ENCODE data around the gene CDK2AP2.

CDK2AP2 gene

DNA sequence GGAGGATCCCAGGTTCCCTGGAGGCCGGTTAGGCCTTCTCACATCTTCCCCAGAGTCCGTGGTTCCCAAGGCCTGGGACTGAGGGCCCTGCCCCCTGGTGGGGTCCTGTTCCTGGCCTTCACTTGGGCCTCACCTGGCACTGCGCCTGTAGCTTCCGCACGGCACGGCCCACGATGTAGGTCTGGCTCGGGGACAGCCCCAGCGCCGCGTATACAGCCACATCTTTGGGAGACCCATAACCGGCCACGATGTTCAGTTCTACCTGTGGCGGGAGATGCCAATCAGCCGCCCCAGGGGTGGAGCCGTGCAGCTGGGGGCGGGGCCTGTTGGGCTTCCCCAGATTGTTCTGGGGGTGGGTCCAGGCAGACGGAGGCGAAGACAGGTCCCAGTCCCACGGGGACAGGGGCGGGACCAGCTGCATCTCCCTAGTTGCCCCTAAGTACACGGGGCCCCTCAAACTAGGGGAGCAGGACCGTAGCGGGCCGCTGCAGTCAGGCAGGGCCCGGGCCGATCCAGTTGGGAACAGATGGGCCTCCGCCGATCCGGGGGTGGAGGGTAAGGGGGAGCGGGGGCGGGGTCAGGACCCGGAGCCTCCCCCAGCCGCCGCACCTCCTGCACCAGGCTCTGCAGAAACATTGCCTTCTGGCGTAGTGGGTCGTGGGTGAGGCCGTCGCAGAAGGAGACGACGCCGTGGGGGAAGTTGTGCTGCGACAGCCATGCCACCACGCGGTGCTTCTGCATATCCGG lies 15.0 kb downstream of the CDK2AP2 start:
- H3K4me3 ChIP-seq (ENCODE audit: low read depth, low read length), result no peak overlapping the region
- TF ChIP-seq, protein P1, sequence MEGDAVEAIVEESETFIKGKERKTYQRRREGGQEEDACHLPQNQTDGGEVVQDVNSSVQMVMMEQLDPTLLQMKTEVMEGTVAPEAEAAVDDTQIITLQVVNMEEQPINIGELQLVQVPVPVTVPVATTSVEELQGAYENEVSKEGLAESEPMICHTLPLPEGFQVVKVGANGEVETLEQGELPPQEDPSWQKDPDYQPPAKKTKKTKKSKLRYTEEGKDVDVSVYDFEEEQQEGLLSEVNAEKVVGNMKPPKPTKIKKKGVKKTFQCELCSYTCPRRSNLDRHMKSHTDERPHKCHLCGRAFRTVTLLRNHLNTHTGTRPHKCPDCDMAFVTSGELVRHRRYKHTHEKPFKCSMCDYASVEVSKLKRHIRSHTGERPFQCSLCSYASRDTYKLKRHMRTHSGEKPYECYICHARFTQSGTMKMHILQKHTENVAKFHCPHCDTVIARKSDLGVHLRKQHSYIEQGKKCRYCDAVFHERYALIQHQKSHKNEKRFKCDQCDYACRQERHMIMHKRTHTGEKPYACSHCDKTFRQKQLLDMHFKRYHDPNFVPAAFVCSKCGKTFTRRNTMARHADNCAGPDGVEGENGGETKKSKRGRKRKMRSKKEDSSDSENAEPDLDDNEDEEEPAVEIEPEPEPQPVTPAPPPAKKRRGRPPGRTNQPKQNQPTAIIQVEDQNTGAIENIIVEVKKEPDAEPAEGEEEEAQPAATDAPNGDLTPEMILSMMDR (IDR thresholded peaks at IDR 0.05; ENCODE audit: low read depth, low read length, missing control alignments), result no peak
- no peak for DNase-seq (ENCODE audit: low read depth)

DNA sequence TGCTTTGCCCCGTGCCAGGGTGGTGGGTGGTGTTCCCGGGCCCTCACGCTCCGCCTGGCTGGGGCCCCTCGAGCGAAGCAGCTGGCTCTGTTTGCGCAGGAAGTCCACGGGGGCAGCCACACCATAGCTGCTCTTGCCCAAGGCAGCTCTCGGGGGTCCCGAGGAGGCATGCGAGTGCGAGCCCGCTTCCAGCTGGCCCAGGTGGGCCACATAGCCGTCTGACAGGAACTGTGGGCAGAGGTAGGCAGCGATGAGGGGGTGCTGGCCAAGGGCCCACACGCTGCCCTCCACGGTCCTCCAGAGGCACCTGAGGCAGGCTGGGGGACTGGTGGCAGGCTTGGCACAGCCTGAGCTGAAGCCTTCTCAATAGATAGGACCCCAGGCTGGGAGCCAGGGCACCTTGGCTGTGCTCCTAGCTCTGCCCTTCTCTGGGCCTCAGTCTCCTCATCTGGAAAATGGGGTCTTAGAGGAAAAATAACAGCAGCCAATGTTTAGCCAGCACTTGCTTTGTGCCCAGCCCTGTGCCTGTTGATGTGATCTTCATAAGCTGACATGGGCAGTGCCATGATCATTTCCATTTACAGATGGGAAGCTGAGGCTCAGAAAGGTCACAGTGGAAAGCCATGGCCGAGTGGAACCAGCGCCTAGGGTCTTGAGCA lies 15.8 kb downstream of the CDK2AP2 start:
- no peak overlapping the region for H3K4me3 ChIP-seq (ENCODE audit: low read depth, low read length)
- no peak for DNase-seq (ENCODE audit: low read depth)
- TF ChIP-seq, protein P1 (IDR thresholded peaks at IDR 0.05; ENCODE audit: low read depth, low read length, missing control alignments), result no peak

DNA sequence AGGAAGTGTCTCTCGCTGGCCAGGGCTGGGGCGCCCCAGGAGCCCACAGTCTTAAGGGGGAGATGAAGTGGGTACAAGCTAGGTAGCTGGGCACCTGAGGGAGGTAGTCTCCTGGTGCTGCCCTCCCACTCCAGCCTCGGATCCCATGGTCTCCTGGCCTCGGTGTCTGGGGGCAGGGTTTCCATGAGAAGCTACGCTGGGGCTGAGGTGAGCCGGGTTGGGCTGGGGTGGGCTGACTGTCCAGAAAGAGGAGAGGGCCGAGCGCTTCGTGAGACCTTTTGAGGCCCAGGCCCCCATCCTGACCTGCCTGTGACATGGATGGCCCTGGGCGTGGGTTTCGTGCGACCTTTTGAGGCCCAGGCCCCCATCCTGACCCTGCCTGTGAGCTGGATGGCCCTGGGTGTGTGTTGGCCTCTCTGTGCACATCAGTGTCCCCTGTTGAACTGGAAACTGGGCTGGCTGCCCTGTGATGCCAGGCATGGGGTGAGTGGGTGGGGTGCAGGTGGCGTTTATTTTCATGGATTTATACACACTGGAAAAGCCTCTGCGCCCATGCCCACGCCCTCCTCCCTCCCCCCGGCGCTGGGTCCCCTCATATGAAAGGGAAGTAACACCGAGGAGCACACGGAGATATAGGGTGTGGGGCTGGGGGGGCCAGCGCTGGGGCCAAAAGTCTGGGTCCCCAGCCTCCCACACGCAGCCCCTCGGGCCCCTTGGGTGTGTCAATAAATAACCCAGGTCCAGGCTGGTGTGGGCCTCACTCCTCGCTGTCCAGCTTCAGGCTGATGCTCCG lies 16.5 kb downstream of the CDK2AP2 start:
- TF ChIP-seq, protein P1 (IDR thresholded peaks at IDR 0.05; ENCODE audit: low read depth, low read length, missing control alignments), result no peak
- DNase-seq (ENCODE audit: low read depth), result no peak
- no peak overlapping the region for H3K4me3 ChIP-seq (ENCODE audit: low read depth, low read length)

DNA sequence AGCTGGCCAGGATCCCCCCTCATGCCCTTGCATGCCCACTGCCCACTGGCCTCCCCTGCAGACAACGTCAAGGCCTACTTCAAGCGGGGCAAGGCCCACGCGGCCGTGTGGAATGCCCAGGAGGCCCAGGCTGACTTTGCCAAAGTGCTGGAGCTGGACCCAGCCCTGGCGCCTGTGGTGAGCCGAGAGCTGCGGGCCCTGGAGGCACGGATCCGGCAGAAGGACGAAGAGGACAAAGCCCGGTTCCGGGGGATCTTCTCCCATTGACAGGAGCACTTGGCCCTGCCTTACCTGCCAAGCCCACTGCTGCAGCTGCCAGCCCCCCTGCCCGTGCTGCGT lies 17.3 kb downstream of the CDK2AP2 start:
- TF ChIP-seq, protein P1 (IDR thresholded peaks at IDR 0.05; ENCODE audit: low read depth, low read length, missing control alignments), result no peak
- no peak for DNase-seq (ENCODE audit: low read depth)
- no peak overlapping the region for H3K4me3 ChIP-seq (ENCODE audit: low read depth, low read length)

DNA sequence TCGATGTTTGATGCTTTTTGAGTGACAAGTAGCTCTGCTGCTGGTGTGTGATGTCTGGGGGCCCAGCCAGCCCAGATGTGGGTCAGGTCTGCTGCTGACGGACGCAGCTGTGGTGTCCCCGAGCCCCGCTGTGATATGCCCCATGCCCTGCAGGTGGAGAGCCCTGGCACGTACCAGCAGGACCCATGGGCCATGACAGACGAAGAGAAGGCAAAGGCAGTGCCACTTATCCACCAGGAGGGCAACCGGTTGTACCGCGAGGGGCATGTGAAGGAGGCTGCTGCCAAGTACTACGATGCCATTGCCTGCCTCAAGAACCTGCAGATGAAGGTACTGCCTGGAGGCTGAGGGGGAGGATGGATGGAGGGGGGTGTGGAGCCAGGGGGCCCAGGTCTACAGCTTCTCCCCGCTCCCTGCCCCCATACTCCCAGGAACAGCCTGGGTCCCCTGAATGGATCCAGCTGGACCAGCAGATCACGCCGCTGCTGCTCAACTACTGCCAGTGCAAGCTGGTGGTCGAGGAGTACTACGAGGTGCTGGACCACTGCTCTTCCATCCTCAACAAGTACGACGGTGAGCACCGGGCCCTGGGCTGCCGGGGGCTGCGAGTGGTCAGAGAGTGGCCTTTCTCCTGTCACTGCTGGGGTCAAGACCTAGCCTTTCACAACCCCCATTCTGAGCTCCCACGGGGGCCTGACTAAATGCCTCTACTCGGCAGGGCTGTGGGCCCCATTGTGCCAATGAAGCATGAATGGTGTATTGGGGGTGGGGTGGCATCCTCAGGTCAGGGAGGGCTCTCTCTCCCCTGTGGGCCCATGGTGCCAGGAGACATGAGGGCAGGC lies 17.9 kb downstream of the CDK2AP2 start:
- H3K4me3 ChIP-seq (ENCODE audit: low read depth, low read length), result no peak overlapping the region
- no peak for DNase-seq (ENCODE audit: low read depth)
- TF ChIP-seq, protein P1 (IDR thresholded peaks at IDR 0.05; ENCODE audit: low read depth, low read length, missing control alignments), result no peak

DNA sequence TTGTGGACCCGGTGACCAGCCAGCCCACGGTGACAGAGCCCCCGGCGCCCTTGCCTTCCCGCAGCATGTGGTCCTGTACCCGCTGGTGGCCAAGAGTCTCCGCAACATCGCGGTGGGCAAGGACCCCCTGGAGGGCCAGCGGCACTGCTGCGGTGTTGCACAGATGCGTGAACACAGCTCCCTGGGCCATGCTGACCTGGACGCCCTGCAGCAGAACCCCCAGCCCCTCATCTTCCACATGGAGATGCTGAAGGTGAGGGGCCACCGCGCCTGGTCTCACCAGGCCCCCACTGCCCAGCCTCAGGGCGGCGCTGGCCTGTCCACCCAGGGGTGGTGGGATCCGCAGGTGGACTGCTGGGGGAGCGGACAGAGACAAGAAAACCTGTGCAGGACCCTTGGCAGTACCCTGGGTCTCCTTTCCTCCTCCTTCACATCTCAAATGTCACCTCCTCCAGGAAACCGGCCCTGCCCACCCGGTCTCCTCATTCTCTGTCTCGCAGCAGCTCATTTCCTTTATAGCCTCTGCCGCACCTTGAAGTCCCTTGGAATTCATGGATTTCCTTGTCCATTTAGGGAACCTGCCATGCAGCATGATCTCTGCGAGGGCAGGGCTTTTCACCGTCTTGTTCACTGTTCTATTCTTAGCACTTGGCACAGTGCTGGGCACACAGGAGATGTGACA lies 18.6 kb downstream of the CDK2AP2 start:
- no peak overlapping the region for H3K4me3 ChIP-seq (ENCODE audit: low read depth, low read length)
- TF ChIP-seq, protein P1 (IDR thresholded peaks at IDR 0.05; ENCODE audit: low read depth, low read length, missing control alignments), result no peak
- no peak for DNase-seq (ENCODE audit: low read depth)

Data from GM12864 (cell line).